ENCODE data around the gene NOS3.

NOS3 gene

DNA sequence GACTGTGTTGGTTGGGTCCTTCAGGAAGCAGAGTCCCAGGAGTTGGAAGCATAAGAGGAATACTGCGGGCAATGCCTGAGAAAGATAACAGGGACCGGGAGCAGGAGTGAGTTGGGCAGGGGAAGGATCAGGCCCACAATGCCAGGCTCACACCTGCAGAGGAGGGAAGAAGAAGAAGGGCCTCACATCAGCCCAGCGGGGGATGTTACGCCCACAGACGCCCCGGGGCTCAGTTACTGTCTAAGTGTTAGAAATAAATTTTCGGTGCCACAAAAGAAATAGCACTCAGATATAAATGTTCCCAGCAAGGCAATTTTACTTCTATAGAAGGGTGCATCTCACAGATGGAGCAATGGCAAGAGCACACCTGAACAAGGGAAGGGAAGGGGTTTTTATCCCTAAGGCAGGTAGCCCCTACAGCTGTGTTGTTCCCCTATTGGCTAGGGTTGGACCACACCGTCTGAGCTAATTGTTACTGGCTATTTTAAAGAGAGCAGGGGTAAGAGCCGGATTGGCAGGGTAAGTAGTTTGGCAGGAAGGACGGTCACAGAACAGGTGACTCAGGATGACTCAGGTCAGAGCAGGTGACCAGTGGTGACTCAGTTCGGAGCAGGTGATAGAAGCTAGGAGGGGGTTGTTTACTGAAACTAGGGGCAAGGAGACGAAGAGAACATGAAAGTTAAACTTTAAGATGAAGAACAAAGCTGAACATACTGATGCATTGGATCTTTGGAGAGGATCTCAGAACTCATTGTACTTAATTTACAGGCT lies at the start of gene NOS3:
Gene NOS3, plus strand, starts transcription at position 602 of the 771 bp plus-strand sequence. CDS start 2,787 bp downstream, outside the sequence.
- H3K79me2 ChIP-seq (ENCODE audit: low read length): no peaks in the 10 kb centered on the region
- H3K27ac ChIP-seq (ENCODE audit: low read length): no peak within 1 kb of the TSS
- H3K4me2 ChIP-seq (ENCODE audit: low read length): no peak within 1 kb of the TSS
- H3K27me3 ChIP-seq (ENCODE audit: low read depth, low read length): no peaks in the 10 kb centered on the region
- H3K9me3 ChIP-seq (ENCODE audit: insufficient read depth, low read length): peaks cover 9% of the 10 kb centered on the region; the same call in 1 of the 2 replicates
- H2AFZ ChIP-seq (ENCODE audit: low read depth, low read length): no peak within 1 kb of the TSS
- peaks cover 10% of the 10 kb centered on the region for H3K4me1 ChIP-seq (ENCODE audit: low read length)
- H3K9ac ChIP-seq (ENCODE audit: low read length): no peak within 1 kb of the TSS
- no peak within 1 kb of the TSS for H3K4me3 ChIP-seq (ENCODE audit: low read length)
- peaks cover 3% of the 10 kb centered on the region for H3K36me3 ChIP-seq (replicated peaks; ENCODE audit: low read depth, low read length)
- TF ChIP-seq, protein P1, sequence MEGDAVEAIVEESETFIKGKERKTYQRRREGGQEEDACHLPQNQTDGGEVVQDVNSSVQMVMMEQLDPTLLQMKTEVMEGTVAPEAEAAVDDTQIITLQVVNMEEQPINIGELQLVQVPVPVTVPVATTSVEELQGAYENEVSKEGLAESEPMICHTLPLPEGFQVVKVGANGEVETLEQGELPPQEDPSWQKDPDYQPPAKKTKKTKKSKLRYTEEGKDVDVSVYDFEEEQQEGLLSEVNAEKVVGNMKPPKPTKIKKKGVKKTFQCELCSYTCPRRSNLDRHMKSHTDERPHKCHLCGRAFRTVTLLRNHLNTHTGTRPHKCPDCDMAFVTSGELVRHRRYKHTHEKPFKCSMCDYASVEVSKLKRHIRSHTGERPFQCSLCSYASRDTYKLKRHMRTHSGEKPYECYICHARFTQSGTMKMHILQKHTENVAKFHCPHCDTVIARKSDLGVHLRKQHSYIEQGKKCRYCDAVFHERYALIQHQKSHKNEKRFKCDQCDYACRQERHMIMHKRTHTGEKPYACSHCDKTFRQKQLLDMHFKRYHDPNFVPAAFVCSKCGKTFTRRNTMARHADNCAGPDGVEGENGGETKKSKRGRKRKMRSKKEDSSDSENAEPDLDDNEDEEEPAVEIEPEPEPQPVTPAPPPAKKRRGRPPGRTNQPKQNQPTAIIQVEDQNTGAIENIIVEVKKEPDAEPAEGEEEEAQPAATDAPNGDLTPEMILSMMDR (IDR thresholded peaks at IDR 0.05; ENCODE audit: low read depth, low read length): no peak
- no peak for TF ChIP-seq EZH2phosphoT487 (IDR thresholded peaks at IDR 0.05; ENCODE audit: low read depth)
- no peaks in the 10 kb centered on the region for H4K20me1 ChIP-seq (ENCODE audit: insufficient read depth, low read length)

DNA sequence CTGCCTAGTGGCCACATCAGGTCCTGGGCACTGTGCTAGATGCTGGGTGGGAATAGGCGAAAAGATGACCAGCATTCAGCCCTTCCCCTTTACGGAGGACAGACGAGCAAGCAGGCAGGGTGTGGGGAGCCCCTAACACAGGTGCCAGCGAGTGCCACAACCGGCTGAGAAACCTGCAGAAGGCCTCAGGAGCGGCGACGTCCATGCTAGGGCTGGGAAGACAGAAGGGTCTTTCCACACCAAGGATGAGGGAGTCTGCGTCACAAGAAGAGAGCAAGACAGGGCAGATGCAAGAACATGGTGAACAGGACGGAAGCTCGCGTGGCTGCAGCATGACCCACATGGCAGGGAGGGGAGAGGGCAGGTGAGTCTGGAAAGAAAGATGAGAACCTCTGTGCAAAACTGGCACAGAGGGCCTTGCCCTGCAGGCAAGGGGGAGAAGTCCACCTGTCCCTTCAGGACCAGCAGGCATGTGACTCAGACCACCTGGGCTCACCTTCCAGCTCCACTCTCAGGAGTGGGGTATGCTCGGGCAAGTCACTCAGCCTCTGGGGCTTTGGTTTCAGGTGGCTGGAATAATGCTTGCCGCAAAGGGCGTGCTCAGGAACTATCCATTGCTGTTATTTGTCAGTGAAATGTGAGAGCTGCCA lies 49.3 kb upstream of the NOS3 start:
- TF ChIP-seq, protein P1 (IDR thresholded peaks at IDR 0.05; ENCODE audit: low read depth, low read length): no peak
- no peak for TF ChIP-seq EZH2phosphoT487 (IDR thresholded peaks at IDR 0.05; ENCODE audit: low read depth)
- Histone ChIP-seq H3K79me2 (ENCODE audit: low read length) (no peaks in the 10 kb centered on the region), H3K4me2 (ENCODE audit: low read length) (no peak overlapping the region), H3K27ac (ENCODE audit: low read length) (no peak overlapping the region), H3K36me3 (replicated peaks; ENCODE audit: low read depth, low read length) (no peaks in the 10 kb centered on the region), H3K4me3 (ENCODE audit: low read length) (no peak overlapping the region), H3K4me1 (ENCODE audit: low read length) (peaks cover 19% of the 10 kb centered on the region), H3K27me3 (ENCODE audit: low read depth, low read length) (peaks cover 10% of the 10 kb centered on the region; the same call in 1 of the 2 replicates), H4K20me1 (ENCODE audit: insufficient read depth, low read length) (no peaks in the 10 kb centered on the region), H2AFZ (ENCODE audit: low read depth, low read length) (no peak overlapping the region), H3K9ac (ENCODE audit: low read length) (no peak overlapping the region), H3K9me3 (ENCODE audit: insufficient read depth, low read length) (no peaks in the 10 kb centered on the region)

DNA sequence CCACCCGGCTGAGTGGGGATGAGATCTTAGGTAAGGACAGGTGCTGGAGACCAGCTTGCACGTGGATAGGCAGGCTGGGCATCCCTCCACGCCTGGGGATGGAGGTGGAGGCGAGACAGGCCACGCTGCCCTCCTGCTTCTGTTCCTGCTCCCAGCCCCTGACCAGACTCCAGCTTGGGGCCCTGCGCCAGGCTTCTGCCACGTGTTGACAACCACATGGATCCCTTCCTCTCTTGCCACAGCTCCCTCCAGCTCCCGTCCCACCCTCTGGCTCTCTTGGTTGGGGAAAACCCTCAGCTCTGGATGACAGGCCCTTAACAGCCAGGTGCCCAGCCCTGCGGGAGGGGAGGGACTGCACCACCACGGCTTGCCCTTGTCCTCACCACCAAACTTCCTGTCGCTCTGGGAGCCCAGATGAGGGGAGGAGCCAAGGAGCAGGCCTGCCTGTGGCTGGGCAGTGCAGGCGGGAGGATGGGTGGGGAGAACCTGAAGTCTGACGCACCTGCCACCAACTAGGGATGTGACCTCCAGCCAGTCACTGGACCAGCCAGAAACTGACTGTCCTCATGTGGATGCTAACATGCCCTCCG lies 48.7 kb upstream of the NOS3 start:
- H3K9me3 ChIP-seq (ENCODE audit: insufficient read depth, low read length): no peaks in the 10 kb centered on the region
- no peak overlapping the region for H3K4me2 ChIP-seq (ENCODE audit: low read length)
- no peak overlapping the region for H3K4me3 ChIP-seq (ENCODE audit: low read length)
- H2AFZ ChIP-seq (ENCODE audit: low read depth, low read length): no peak overlapping the region
- H3K27me3 ChIP-seq (ENCODE audit: low read depth, low read length): peaks cover 10% of the 10 kb centered on the region; the same call in 1 of the 2 replicates
- TF ChIP-seq, protein P1 (IDR thresholded peaks at IDR 0.05; ENCODE audit: low read depth, low read length): no peak
- TF ChIP-seq EZH2phosphoT487 (IDR thresholded peaks at IDR 0.05; ENCODE audit: low read depth): no peak
- no peaks in the 10 kb centered on the region for H4K20me1 ChIP-seq (ENCODE audit: insufficient read depth, low read length)
- no peak overlapping the region for H3K27ac ChIP-seq (ENCODE audit: low read length)
- H3K9ac ChIP-seq (ENCODE audit: low read length): no peak overlapping the region
- no peaks in the 10 kb centered on the region for H3K79me2 ChIP-seq (ENCODE audit: low read length)
- H3K36me3 ChIP-seq (replicated peaks; ENCODE audit: low read depth, low read length): no peaks in the 10 kb centered on the region
- peaks cover 19% of the 10 kb centered on the region for H3K4me1 ChIP-seq (ENCODE audit: low read length)

All from OCI-LY3 (cell line).